Ovary (tissue), 9 donors: ENCODE measurements around the gene SCYGR3. TPM values are rescaled to one million over a fixed set of nuclear protein-coding genes. Genes with fewer than 3 reads are reported as not detected.

ENCODE experiments used
- DNase-seq, 5 donors: peaks; one replicate each; pipeline ENCODE4 v3.0.0-alpha.2; 2019 to 2020
- H3K27ac ChIP-seq, 2 donors: fragments of 200-600 bp; one replicate each; pipeline versions ENCODE4 v1.5.1 to v1.8.0; 2019 to 2022
- H3K27me3 ChIP-seq: fragments of 200-600 bp; one replicate; pipeline ENCODE4 v1.8.0; 2022
- H3K36me3 ChIP-seq: fragments of 200-600 bp; sonication (generic); one replicate; pipeline ENCODE4 v1.5.1; 2019
- H3K4me1 ChIP-seq: one replicate; pipeline ENCODE4 v1.8.1; 2013; ENCODE audit warnings: mild to moderate bottlenecking, moderate library complexity; ENCODE audit not compliant: insufficient read depth
- H3K4me3 ChIP-seq: fragments of 200-600 bp; sonication (generic); one replicate; pipeline ENCODE4 v1.5.1; 2017
- H3K9me3 ChIP-seq, 2 donors: fragments of 200-600 bp in 1 of 2; sonication (generic) in 1 of 2; one replicate each; pipeline versions ENCODE4 v1.5.1 to v1.8.1; 2013 to 2019; ENCODE audit warnings: mild to moderate bottlenecking in 1 of 2, moderate library complexity in 1 of 2
- EP300 ChIP-seq: sonication (generic); formaldehyde crosslinking; IDR thresholded peaks from one replicate; pipeline ENCODE4 v1.6.1; 2017; ENCODE audit warnings: antibody characterized with exemption
- POLR2A ChIP-seq: fragments of 450-650 bp; IDR thresholded peaks from one replicate; pipeline ENCODE4 v1.6.1; 2017; ENCODE audit warnings: antibody characterized with exemption, mild to moderate bottlenecking, moderate library complexity
- WGBS, 3 donors: extraction: QIAGEN DNeasy Blood & Tissue Kit in 1 of 3; methylation state at CpG; one replicate each; pipeline versions ENCODE4 v1.1.5 to v1.1.7; 2013 to 2017; 5-methylcytosine and 5-hydroxymethylcytosine counted together
- intact Hi-C, 4 donors: fragments of 100-400 bp; cut with DNase I; formaldehyde crosslinking; loops; one replicate each; pipeline versions ENCODE4 v1.11.0 to v1.15.1; 2022 to 2023
- polyA plus RNA-seq, 2 donors: library from polyadenylated mRNA; stranded (reverse); fragments of 200-250 nt in 1 of 2; fragments of 350-450 nt in 1 of 2; fragmentation: Illumina TruSeq in 1 of 2; extraction: RNeasy Lipid Tissue Mini Kit (QIAGEN cat#74804) in 1 of 2; gene quantifications; one replicate each; pipeline ENCODE4 v1.2.3, GENCODE V29; 2013 to 2014
- total RNA-seq, 7 donors: library from RNA; depleted of rRNA in 2 of 7; stranded (reverse); fragments of >200 nt in 2 of 7; fragmentation: NEBNext Ultra II Directional in 3 of 7; extraction: Animal tissue kit (Norgen Biotek cat#: 25700) in 3 of 7; gene quantifications; one replicate each; pipeline versions ENCODE4 v1.1.0 to v1.2.4, GENCODE V29; 2016 to 2023
- TF ChIP-seq, protein P1 (sequence below), 3 donors: fragments of 450-650 bp in 2 of 3; fragments of 200-600 bp in 1 of 3; IDR thresholded peaks; one replicate each; pipeline versions ENCODE4 v1.5.1 to v1.8.0; 2016 to 2022; ENCODE audit warnings: antibody characterized with exemption in 3 of 3, mild to moderate bottlenecking in 1 of 3
- donor health status: DM: no; HTN: no; CAD: no; lungs with moderate emphysema.
- donor health status: DM: no; HTN: no; CAD: no.
- donor health status: Bipolar disorder and iron deficiency.
- donor health status: DM: yes; HTN: yes; CAD: no.
- donor health status: DM: no; HTN: no; CAD: no.
- donor health status: DM: yes; HTN: yes; CAD: no.

The SCYGR3 gene
- total and polyA plus RNA-seq, 9 donors = not detected

DNA sequence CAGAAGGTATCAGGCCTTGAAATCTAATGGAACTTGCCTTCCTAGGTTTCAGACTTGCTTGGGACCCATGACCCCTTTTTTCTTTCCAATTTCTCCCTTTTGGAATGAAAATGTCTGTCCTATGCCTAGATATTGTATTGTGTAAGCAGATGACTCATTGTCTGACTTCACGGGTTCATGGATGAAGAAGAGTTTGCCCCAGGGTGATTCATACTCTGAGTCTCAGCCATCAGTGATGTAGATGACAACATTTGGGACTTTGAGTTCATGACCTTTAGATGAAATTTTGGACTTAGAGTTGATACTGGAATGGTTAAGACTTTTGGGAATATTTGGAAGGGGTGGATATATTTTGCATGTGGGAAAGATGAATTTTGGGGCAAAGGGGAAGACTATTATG lies 40.8 kb upstream of the SCYGR3 start:
- TF ChIP-seq, protein P1, sequence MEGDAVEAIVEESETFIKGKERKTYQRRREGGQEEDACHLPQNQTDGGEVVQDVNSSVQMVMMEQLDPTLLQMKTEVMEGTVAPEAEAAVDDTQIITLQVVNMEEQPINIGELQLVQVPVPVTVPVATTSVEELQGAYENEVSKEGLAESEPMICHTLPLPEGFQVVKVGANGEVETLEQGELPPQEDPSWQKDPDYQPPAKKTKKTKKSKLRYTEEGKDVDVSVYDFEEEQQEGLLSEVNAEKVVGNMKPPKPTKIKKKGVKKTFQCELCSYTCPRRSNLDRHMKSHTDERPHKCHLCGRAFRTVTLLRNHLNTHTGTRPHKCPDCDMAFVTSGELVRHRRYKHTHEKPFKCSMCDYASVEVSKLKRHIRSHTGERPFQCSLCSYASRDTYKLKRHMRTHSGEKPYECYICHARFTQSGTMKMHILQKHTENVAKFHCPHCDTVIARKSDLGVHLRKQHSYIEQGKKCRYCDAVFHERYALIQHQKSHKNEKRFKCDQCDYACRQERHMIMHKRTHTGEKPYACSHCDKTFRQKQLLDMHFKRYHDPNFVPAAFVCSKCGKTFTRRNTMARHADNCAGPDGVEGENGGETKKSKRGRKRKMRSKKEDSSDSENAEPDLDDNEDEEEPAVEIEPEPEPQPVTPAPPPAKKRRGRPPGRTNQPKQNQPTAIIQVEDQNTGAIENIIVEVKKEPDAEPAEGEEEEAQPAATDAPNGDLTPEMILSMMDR (IDR thresholded peaks at IDR 0.05) = no peak
- no peak for TF ChIP-seq POLR2A
- no peak for TF ChIP-seq EP300
- 24 to 32% (median 28%) methylated on average over 1 of the region's 1 CpG for WGBS, 3 donors
- DNase-seq = no peak
- Histone ChIP-seq H3K36me3 (no peaks in the 10 kb centered on the region), H3K27ac (no peak overlapping the region), H3K4me3 (no peak overlapping the region), H3K9me3 (no peaks in the 10 kb centered on the region), H3K27me3 (no peaks in the 10 kb centered on the region), H3K4me1 (no peaks in the 10 kb centered on the region)
- intact Hi-C loops = loop anchor here in 2 of 4 donors (5.0 kb wide), 1 partner anchor 112 kb away; no protein-coding TSS in a partner anchor

DNA sequence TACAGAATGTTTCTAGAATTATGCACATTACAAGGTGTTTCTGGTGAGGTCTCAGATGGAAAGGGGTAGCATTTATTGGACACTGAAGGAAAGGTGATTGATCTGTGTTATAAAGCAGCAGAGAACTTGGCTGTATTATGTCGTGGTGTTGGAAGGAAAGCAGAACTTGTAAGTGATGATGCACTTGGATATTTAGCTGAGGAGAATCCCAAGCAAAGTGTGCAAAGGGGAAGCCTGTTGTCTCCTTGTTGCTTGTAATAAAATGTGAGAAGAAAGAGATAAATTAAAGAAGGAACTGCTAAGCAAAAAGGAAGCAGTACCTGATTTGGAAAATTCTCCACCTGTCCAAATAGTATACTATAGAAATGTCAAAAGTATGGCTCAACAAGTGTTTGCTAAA lies 39.8 kb upstream of the SCYGR3 start:
- H3K27me3 ChIP-seq = no peaks in the 10 kb centered on the region
- no peak for DNase-seq
- H3K4me3 ChIP-seq = no peak overlapping the region
- no peaks in the 10 kb centered on the region for H3K4me1 ChIP-seq
- no peaks in the 10 kb centered on the region for H3K36me3 ChIP-seq
- H3K27ac ChIP-seq = no peak overlapping the region
- intact Hi-C loops = no loop called here
- no peak for TF ChIP-seq POLR2A
- no peak for TF ChIP-seq EP300
- TF ChIP-seq, protein P1 (IDR thresholded peaks at IDR 0.05) = no peak
- H3K9me3 ChIP-seq = no peaks in the 10 kb centered on the region
- 76 to 83% (median 81%) methylated on average over 1 of the region's 1 CpG for WGBS, 3 donors

DNA sequence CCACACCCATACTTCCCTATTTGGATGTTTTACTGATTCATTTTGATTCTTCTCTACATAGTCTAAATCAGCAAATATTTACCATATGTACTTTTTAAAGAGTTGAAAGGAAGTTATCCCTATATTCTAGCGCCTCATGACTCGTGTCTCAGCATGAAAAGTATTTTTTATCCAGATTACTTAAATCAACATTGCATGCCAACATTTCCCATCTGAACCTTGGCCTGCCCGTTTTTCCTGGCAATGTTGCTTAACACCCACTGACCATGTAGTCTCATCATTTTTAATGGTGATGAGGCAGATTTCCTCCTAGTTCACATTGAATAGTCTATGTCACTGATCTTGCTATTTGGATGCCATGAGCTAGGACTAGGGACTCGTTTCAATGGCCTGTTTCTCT lies 38.8 kb upstream of the SCYGR3 start:
- DNase-seq = no peak
- Histone ChIP-seq H3K9me3 (no peaks in the 10 kb centered on the region), H3K27ac (no peak overlapping the region), H3K27me3 (no peaks in the 10 kb centered on the region), H3K4me3 (no peak overlapping the region), H3K4me1 (no peaks in the 10 kb centered on the region), H3K36me3 (no peaks in the 10 kb centered on the region)
- 27 to 52% (median 50%) methylated on average over 4 of the region's 4 CpGs for whole genome bisulfite sequencing, 3 donors
- intact Hi-C loops = no loop called here
- no peak for TF ChIP-seq POLR2A
- no peak for TF ChIP-seq EP300
- TF ChIP-seq, protein P1 (IDR thresholded peaks at IDR 0.05) = no peak

DNA sequence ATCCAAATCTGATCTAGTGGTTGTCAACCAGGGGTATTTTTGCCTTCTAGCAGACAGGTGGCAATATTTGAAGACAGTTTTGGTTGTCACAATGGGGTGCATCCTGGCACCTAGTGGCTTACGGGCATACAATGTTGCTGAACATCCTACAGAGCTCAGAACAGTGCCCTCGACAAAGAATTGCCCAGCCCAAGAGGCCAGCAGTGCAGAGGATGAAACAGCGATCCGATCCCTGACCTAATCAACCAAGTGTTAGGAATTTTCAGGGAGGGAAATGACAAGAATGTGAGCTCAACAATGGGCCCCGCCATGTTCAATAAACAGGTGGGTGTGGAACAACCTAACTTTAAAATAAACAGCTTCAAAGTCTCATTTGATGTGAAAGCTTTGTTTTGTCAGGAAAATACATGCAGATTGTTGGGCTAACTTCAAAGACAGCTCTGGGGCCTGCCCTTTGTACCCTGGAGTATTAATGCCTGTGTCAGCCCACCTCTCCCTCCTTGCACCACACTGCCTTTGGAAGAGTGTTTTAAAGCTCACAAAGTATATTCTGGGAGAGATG lies 29.4 kb upstream of the SCYGR3 start:
- no peak overlapping the region for H3K27ac ChIP-seq
- 87 to 91% (median 88%) methylated on average over 5 of the region's 5 CpGs for WGBS, 3 donors
- H3K27me3 ChIP-seq = no peaks in the 10 kb centered on the region
- intact Hi-C loops = no loop called here
- no peak for TF ChIP-seq POLR2A
- TF ChIP-seq, protein P1 (IDR thresholded peaks at IDR 0.05) = no peak
- TF ChIP-seq EP300 = no peak
- H3K4me3 ChIP-seq = no peak overlapping the region
- H3K36me3 ChIP-seq = no peaks in the 10 kb centered on the region
- no peak for DNase-seq
- H3K9me3 ChIP-seq = no peaks in the 10 kb centered on the region
- H3K4me1 ChIP-seq = no peaks in the 10 kb centered on the region
